ENCODE measurements around the gene ATP8A1.

Gene ATP8A1

GRCh38 chr4:42603862-42604261, 53.0 kb downstream of the ATP8A1 start:
- H3K4me3 ChIP-seq (ENCODE audit: low read depth, low read length), result no peak overlapping the region
- no peak overlapping the region for H3K27ac ChIP-seq (ENCODE audit: low read depth, low read length)
- no peaks in the 10 kb centered on the region for H3K27me3 ChIP-seq (ENCODE audit: control insufficient read depth, insufficient read depth, low read length)
- no peaks in the 10 kb centered on the region for H3K9me3 ChIP-seq (ENCODE audit: control insufficient read depth, insufficient read depth, low read length)
- H3K4me1 ChIP-seq (ENCODE audit: control insufficient read depth, insufficient read depth, low read length), result no peaks in the 10 kb centered on the region
- no peaks in the 10 kb centered on the region for H3K36me3 ChIP-seq (ENCODE audit: control insufficient read depth, insufficient read depth, low read length)
- no peak overlapping the region for H3K9ac ChIP-seq (ENCODE audit: low read depth, low read length)

- Histone ChIP-seq H3K27ac (ENCODE audit: low read depth, low read length) (no peak overlapping the region), H3K9me3 (ENCODE audit: control insufficient read depth, insufficient read depth, low read length) (no peaks in the 10 kb centered on the region), H3K9ac (ENCODE audit: low read depth, low read length) (no peak overlapping the region), H3K4me3 (ENCODE audit: low read depth, low read length) (no peak overlapping the region), H3K36me3 (ENCODE audit: control insufficient read depth, insufficient read depth, low read length) (no peaks in the 10 kb centered on the region), H3K4me1 (ENCODE audit: control insufficient read depth, insufficient read depth, low read length) (no peaks in the 10 kb centered on the region), H3K27me3 (ENCODE audit: control insufficient read depth, insufficient read depth, low read length) (no peaks in the 10 kb centered on the region)
These were observed 56.3 kb downstream of the ATP8A1 start for GRCh38 chr4:42600578-42600977.

GRCh38 chr4:42596918-42597317, 60.0 kb downstream of the ATP8A1 start:
- H3K27me3 ChIP-seq (ENCODE audit: control insufficient read depth, insufficient read depth, low read length), result no peaks in the 10 kb centered on the region
- no peaks in the 10 kb centered on the region for H3K9me3 ChIP-seq (ENCODE audit: control insufficient read depth, insufficient read depth, low read length)
- H3K9ac ChIP-seq (ENCODE audit: low read depth, low read length), result no peak overlapping the region
- H3K4me3 ChIP-seq (ENCODE audit: low read depth, low read length), result no peak overlapping the region
- no peaks in the 10 kb centered on the region for H3K36me3 ChIP-seq (ENCODE audit: control insufficient read depth, insufficient read depth, low read length)
- H3K27ac ChIP-seq (ENCODE audit: low read depth, low read length), result no peak overlapping the region
- H3K4me1 ChIP-seq (ENCODE audit: control insufficient read depth, insufficient read depth, low read length), result no peaks in the 10 kb centered on the region

GRCh38 chr4:42594888-42595287, 62.0 kb downstream of the ATP8A1 start:
- Histone ChIP-seq H3K36me3 (ENCODE audit: control insufficient read depth, insufficient read depth, low read length) (no peaks in the 10 kb centered on the region), H3K4me1 (ENCODE audit: control insufficient read depth, insufficient read depth, low read length) (no peaks in the 10 kb centered on the region), H3K27ac (ENCODE audit: low read depth, low read length) (no peak overlapping the region), H3K4me3 (ENCODE audit: low read depth, low read length) (no peak overlapping the region), H3K9ac (ENCODE audit: low read depth, low read length) (no peak overlapping the region), H3K27me3 (ENCODE audit: control insufficient read depth, insufficient read depth, low read length) (no peaks in the 10 kb centered on the region), H3K9me3 (ENCODE audit: control insufficient read depth, insufficient read depth, low read length) (no peaks in the 10 kb centered on the region)

- Histone ChIP-seq H3K4me1 (ENCODE audit: control insufficient read depth, insufficient read depth, low read length) (no peaks in the 10 kb centered on the region), H3K4me3 (ENCODE audit: low read depth, low read length) (no peak overlapping the region)
These were observed 68.0 kb downstream of the ATP8A1 start for GRCh38 chr4:42588909-42589308.

GRCh38 chr4:42586775-42587174, 70.1 kb downstream of the ATP8A1 start:
- Histone ChIP-seq H3K4me3 (ENCODE audit: low read depth, low read length) (no peak overlapping the region), H3K4me1 (ENCODE audit: control insufficient read depth, insufficient read depth, low read length) (no peaks in the 10 kb centered on the region), H3K9ac (ENCODE audit: low read depth, low read length) (no peak overlapping the region), H3K27me3 (ENCODE audit: control insufficient read depth, insufficient read depth, low read length) (no peaks in the 10 kb centered on the region), H3K27ac (ENCODE audit: low read depth, low read length) (no peak overlapping the region), H3K9me3 (ENCODE audit: control insufficient read depth, insufficient read depth, low read length) (no peaks in the 10 kb centered on the region), H3K36me3 (ENCODE audit: control insufficient read depth, insufficient read depth, low read length) (no peaks in the 10 kb centered on the region)

More at GRCh38 chr4:42588909-42589308, 68.0 kb downstream of the ATP8A1 start:
- H3K9me3 ChIP-seq (ENCODE audit: control insufficient read depth, insufficient read depth, low read length), result no peaks in the 10 kb centered on the region
- H3K9ac ChIP-seq (ENCODE audit: low read depth, low read length), result no peak overlapping the region
- H3K36me3 ChIP-seq (ENCODE audit: control insufficient read depth, insufficient read depth, low read length), result no peaks in the 10 kb centered on the region
- H3K27ac ChIP-seq (ENCODE audit: low read depth, low read length), result no peak overlapping the region
- H3K27me3 ChIP-seq (ENCODE audit: control insufficient read depth, insufficient read depth, low read length), result no peaks in the 10 kb centered on the region

- H3K27ac ChIP-seq (ENCODE audit: low read depth, low read length), result no peak overlapping the region
- H3K36me3 ChIP-seq (ENCODE audit: control insufficient read depth, insufficient read depth, low read length), result no peaks in the 10 kb centered on the region
- no peaks in the 10 kb centered on the region for H3K9me3 ChIP-seq (ENCODE audit: control insufficient read depth, insufficient read depth, low read length)
- H3K4me1 ChIP-seq (ENCODE audit: control insufficient read depth, insufficient read depth, low read length), result no peaks in the 10 kb centered on the region
- no peak overlapping the region for H3K4me3 ChIP-seq (ENCODE audit: low read depth, low read length)
- H3K9ac ChIP-seq (ENCODE audit: low read depth, low read length), result no peak overlapping the region
- no peaks in the 10 kb centered on the region for H3K27me3 ChIP-seq (ENCODE audit: control insufficient read depth, insufficient read depth, low read length)
These were observed 77.0 kb downstream of the ATP8A1 start for GRCh38 chr4:42579903-42580302.

- Histone ChIP-seq H3K9me3 (ENCODE audit: control insufficient read depth, insufficient read depth, low read length) (no peaks in the 10 kb centered on the region), H3K4me1 (ENCODE audit: control insufficient read depth, insufficient read depth, low read length) (no peaks in the 10 kb centered on the region), H3K27ac (ENCODE audit: low read depth, low read length) (no peak overlapping the region), H3K4me3 (ENCODE audit: low read depth, low read length) (no peak overlapping the region), H3K36me3 (ENCODE audit: control insufficient read depth, insufficient read depth, low read length) (no peaks in the 10 kb centered on the region), H3K9ac (ENCODE audit: low read depth, low read length) (no peak overlapping the region), H3K27me3 (ENCODE audit: control insufficient read depth, insufficient read depth, low read length) (no peaks in the 10 kb centered on the region)
These were observed 78.7 kb downstream of the ATP8A1 start for GRCh38 chr4:42578187-42578586.

- no peaks in the 10 kb centered on the region for H3K36me3 ChIP-seq (ENCODE audit: control insufficient read depth, insufficient read depth, low read length)
These were observed 82.0 kb downstream of the ATP8A1 start for GRCh38 chr4:42574870-42575430.

GRCh38 chr4:42573249-42573648, 83.7 kb downstream of the ATP8A1 start:
- H3K4me3 ChIP-seq (ENCODE audit: low read depth, low read length), result no peak overlapping the region
- no peaks in the 10 kb centered on the region for H3K9me3 ChIP-seq (ENCODE audit: control insufficient read depth, insufficient read depth, low read length)
- no peaks in the 10 kb centered on the region for H3K27me3 ChIP-seq (ENCODE audit: control insufficient read depth, insufficient read depth, low read length)
- H3K4me1 ChIP-seq (ENCODE audit: control insufficient read depth, insufficient read depth, low read length), result no peaks in the 10 kb centered on the region
- H3K36me3 ChIP-seq (ENCODE audit: control insufficient read depth, insufficient read depth, low read length), result no peaks in the 10 kb centered on the region
- H3K27ac ChIP-seq (ENCODE audit: low read depth, low read length), result no peak overlapping the region
- H3K9ac ChIP-seq (ENCODE audit: low read depth, low read length), result no peak overlapping the region

More at GRCh38 chr4:42574870-42575430, 82.0 kb downstream of the ATP8A1 start:
- H3K4me3 ChIP-seq (ENCODE audit: low read depth, low read length), result no peak overlapping the region
- no peaks in the 10 kb centered on the region for H3K27me3 ChIP-seq (ENCODE audit: control insufficient read depth, insufficient read depth, low read length)
- H3K4me1 ChIP-seq (ENCODE audit: control insufficient read depth, insufficient read depth, low read length), result no peaks in the 10 kb centered on the region
- H3K27ac ChIP-seq (ENCODE audit: low read depth, low read length), result no peak overlapping the region
- no peak overlapping the region for H3K9ac ChIP-seq (ENCODE audit: low read depth, low read length)
- no peaks in the 10 kb centered on the region for H3K9me3 ChIP-seq (ENCODE audit: control insufficient read depth, insufficient read depth, low read length)

- Histone ChIP-seq H3K27me3 (ENCODE audit: control insufficient read depth, insufficient read depth, low read length) (no peaks in the 10 kb centered on the region), H3K27ac (ENCODE audit: low read depth, low read length) (no peak overlapping the region), H3K36me3 (ENCODE audit: control insufficient read depth, insufficient read depth, low read length) (no peaks in the 10 kb centered on the region), H3K9ac (ENCODE audit: low read depth, low read length) (no peak overlapping the region), H3K9me3 (ENCODE audit: control insufficient read depth, insufficient read depth, low read length) (no peaks in the 10 kb centered on the region), H3K4me3 (ENCODE audit: low read depth, low read length) (no peak overlapping the region), H3K4me1 (ENCODE audit: control insufficient read depth, insufficient read depth, low read length) (no peaks in the 10 kb centered on the region)
These were observed 86.7 kb downstream of the ATP8A1 start for GRCh38 chr4:42570221-42570620.

Data from HUES48 (cell line).